B cell (primary cell): ENCODE data around the gene GYG2. TPM values are rescaled to one million over a fixed set of nuclear protein-coding genes. Genes with fewer than 3 reads are reported as not detected.

ENCODE experiments used
- ATAC-seq: fragments of 200-7000 bp; cut with Tn5 transposase; one replicate; pipeline ENCODE4 v1.10.0; 2021; ENCODE audit warnings: low read depth, mild to moderate bottlenecking, moderate number of reproducible peaks, moderate library complexity
- CTCF ChIA-PET: fragments of 350-600 bp; sonication (Branson Sonifier 250); formaldehyde crosslinking; loops from one replicate; lab custom pipeline; 2021; ENCODE audit warnings: antibody characterized with exemption, inconsistent platforms; lab: Charles Lee
- POLR2A ChIA-PET: fragments of 350-600 bp; sonication (Branson Sonifier 250); formaldehyde crosslinking; loops from one replicate; lab custom pipeline; 2021; ENCODE audit warnings: antibody characterized with exemption; lab: Charles Lee
- DNase-seq: peaks from one replicate; pipeline ENCODE4 v3.0.0; 2013
- H2AFZ ChIP-seq: 2 replicates; pipeline ENCODE4 v1.6.1; 2012; ENCODE audit warnings: mild to moderate bottlenecking, low read depth, low read length; ENCODE audit not compliant: insufficient read depth, poor library complexity, severe bottlenecking
- H3K27ac ChIP-seq, 2 donors: 1 replicate in 1 of 2; 2 replicates in 1 of 2; pipeline ENCODE4 v1.5.1; 2012 to 2013; ENCODE audit warnings: low read length in 2 of 2, mild to moderate bottlenecking in 2 of 2, moderate library complexity in 1 of 2
- H3K27me3 ChIP-seq, 4 experiments: fragments of 200-600 bp in 1 of 4; sonication (generic) in 1 of 4; replicated peaks in 1 of 4; 1 replicate in 2 of 4; 2 replicates in 2 of 4; pipeline versions ENCODE4 v1.6.1 to v1.7.0; 2013 to 2016; ENCODE audit warnings: low read length in 3 of 4, mild to moderate bottlenecking in 2 of 4, mixed read lengths in 1 of 4, moderate library complexity in 1 of 4; ENCODE audit not compliant: insufficient read depth in 4 of 4, control insufficient read depth in 3 of 4; ENCODE audit errors: control extremely low read depth in 1 of 4
- H3K36me3 ChIP-seq, 2 experiments: replicated peaks in 1 of 2; 1 replicate in 1 of 2; 2 replicates in 1 of 2; pipeline versions ENCODE4 v1.6.1 to v1.7.1; 2013; ENCODE audit warnings: low read length in 1 of 2; ENCODE audit not compliant: insufficient read depth in 2 of 2, control insufficient read depth in 1 of 2; ENCODE audit errors: control extremely low read depth in 1 of 2, extremely low read depth in 1 of 2
- H3K4me1 ChIP-seq, 2 donors: fragments of 200-600 bp in 1 of 2; sonication (generic) in 1 of 2; 1 replicate in 1 of 2; 2 replicates in 1 of 2; pipeline versions ENCODE4 v1.5.1 to v1.6.1; 2013 to 2017; ENCODE audit warnings: low read length in 2 of 2; ENCODE audit not compliant: control insufficient read depth in 2 of 2, insufficient read depth in 2 of 2
- H3K4me2 ChIP-seq: replicated peaks from 2 replicates; pipeline ENCODE3; 2012; ENCODE audit warnings: mild to moderate bottlenecking, low read depth, low read length; ENCODE audit not compliant: poor library complexity, severe bottlenecking
- H3K4me3 ChIP-seq, 5 experiments: fragments of 200-600 bp in 1 of 5; sonication (generic) in 1 of 5; 1 replicate in 3 of 5; 2 replicates in 2 of 5; pipeline versions ENCODE4 v1.5.1 to v1.7.0; 2011 to 2016; ENCODE audit warnings: low read length in 4 of 5, mild to moderate bottlenecking in 4 of 5, low read depth in 2 of 5, control low read depth in 1 of 5, moderate library complexity in 1 of 5; ENCODE audit not compliant: insufficient read depth in 1 of 5; ENCODE audit errors: control extremely low read depth in 1 of 5, extremely low read depth in 1 of 5
- H3K79me2 ChIP-seq: fragments of 200-600 bp; sonication (generic); one replicate; pipeline ENCODE4 v1.6.0; 2016; ENCODE audit warnings: low read length; ENCODE audit not compliant: control insufficient read depth, insufficient read depth
- H3K9ac ChIP-seq: fragments of 200-600 bp; sonication (generic); 2 replicates; pipeline ENCODE4 v1.6.1; 2017; ENCODE audit warnings: mild to moderate bottlenecking, low read length, moderate library complexity
- H3K9me3 ChIP-seq, 3 donors: one replicate each; pipeline versions ENCODE4 v1.6.1 to v1.7.1; 2013; ENCODE audit warnings: low read length in 2 of 3; ENCODE audit not compliant: control insufficient read depth in 2 of 3, insufficient read depth in 1 of 3; ENCODE audit errors: control extremely low read depth in 1 of 3
- H4K20me1 ChIP-seq: 2 replicates; pipeline ENCODE4 v1.6.0; 2012; ENCODE audit warnings: mild to moderate bottlenecking, low read length; ENCODE audit not compliant: insufficient read depth, control insufficient read depth, poor library complexity, severe bottlenecking
- H3K27ac Mint-ChIP-seq: one replicate; pipeline ENCODE4 v1.8.0; 2021; ENCODE audit warnings: mixed read lengths
- H3K27me3 Mint-ChIP-seq: one replicate; pipeline ENCODE4 v1.8.0; 2021; ENCODE audit warnings: mixed read lengths
- H3K4me1 Mint-ChIP-seq: one replicate; pipeline ENCODE4 v1.8.0; 2021; ENCODE audit warnings: mixed read lengths
- H3K4me3 Mint-ChIP-seq: one replicate; pipeline ENCODE4 v1.8.0; 2021; ENCODE audit warnings: mixed read lengths
- H3K9me3 Mint-ChIP-seq: one replicate; pipeline ENCODE4 v1.8.0; 2022; ENCODE audit warnings: mixed read lengths; ENCODE audit not compliant: insufficient read depth
- CTCF ChIP-seq: fragments of 200-600 bp; IDR thresholded peaks from one replicate; pipeline ENCODE4 v1.8.0; 2022; ENCODE audit warnings: antibody characterized with exemption, mild to moderate bottlenecking
- EZH2 ChIP-seq: IDR thresholded peaks from 2 replicates; pipeline ENCODE4 v1.6.1; 2012; ENCODE audit warnings: borderline replicate concordance, low read depth, mild to moderate bottlenecking, moderate library complexity, low read length; ENCODE audit not compliant: insufficient read depth, poor library complexity, severe bottlenecking
- WGBS: methylation state at CpG from one replicate; pipeline ENCODE4 v1.1.5; 2013; ENCODE audit warnings: missing lambda C conversion rate; ENCODE audit not compliant: insufficient coverage; 5-methylcytosine and 5-hydroxymethylcytosine counted together
- intact Hi-C: fragments of 100-400 bp; cut with micrococcal nuclease; formaldehyde crosslinking; loops from one replicate; pipeline ENCODE4 v1.10.0; 2022
- polyA plus RNA-seq: library from polyadenylated mRNA; depleted of rRNA; stranded (reverse); fragments of >200 nt; gene quantifications from 2 replicates; pipeline ENCODE4 v1.2.3, GENCODE V29; 2012
- total RNA-seq, 2 donors: library from RNA; stranded (reverse); fragments of 120-200 nt in 1 of 2; gene quantifications; 1 replicate in 1 of 2; 2 replicates in 1 of 2; pipeline versions ENCODE4 v1.2.3 to v1.2.4, GENCODE V29; 2013 to 2022

GYG2 gene
- total and polyA plus RNA-seq, 2 donors (not counting 1 experiment from before 2014, with no cell fraction given) = not detected

- Mint-ChIP-seq H3K4me3 (no peak overlapping the region), H3K27ac (no peak overlapping the region), H3K27me3 (peaks cover 2% of the 10 kb centered on the region), H3K9me3 (no peaks in the 10 kb centered on the region), H3K4me1 (no peaks in the 10 kb centered on the region)
- intact Hi-C loops = no loop called here
- DNase-seq (no peak), ATAC-seq (no peak)
- CTCF ChIA-PET = no interaction called here
- no peak overlapping the region for H3K4me3 ChIP-seq
- POLR2A ChIA-PET = no interaction called here
- H3K9me3 ChIP-seq = peaks cover 0 to 4% (median 3%) of the 10 kb centered on the region in 3 donors
- H3K27ac ChIP-seq = no peak overlapping the region
- no peaks in the 10 kb centered on the region for H4K20me1 ChIP-seq
- no peaks in the 10 kb centered on the region for H3K79me2 ChIP-seq
- H3K4me1 ChIP-seq = peaks cover 0 to 6% of the 10 kb centered on the region in 2 donors
- no peak overlapping the region for H3K4me2 ChIP-seq
- H3K27me3 ChIP-seq = peaks cover 0 to 11% (median 6%) of the 10 kb centered on the region in 4 experiments
- H2AFZ ChIP-seq = no peak overlapping the region
- H3K36me3 ChIP-seq = no peaks in the 10 kb centered on the region
- no peak for TF ChIP-seq CTCF
- TF ChIP-seq EZH2 = no peak
- H3K9ac ChIP-seq = no peak overlapping the region
These were observed 3.8 kb upstream of the GYG2 start for GRCh38 chrX:2824886-2825285.

- Histone ChIP-seq H3K36me3 (no peaks in the 10 kb centered on the region), H3K27ac (no peak overlapping the region), H3K4me1 (peaks cover 0 to 6% of the 10 kb centered on the region in 2 donors), H4K20me1 (no peaks in the 10 kb centered on the region), H3K9ac (no peak overlapping the region), H3K4me2 (peak overlapping the region; percentile 58), H3K27me3 (peaks cover 0 to 14% (median 9%) of the 10 kb centered on the region in 4 experiments), H2AFZ (peak overlapping the region; percentile 23), H3K79me2 (no peaks in the 10 kb centered on the region), H3K4me3 (peak overlapping the region in 1 of 5 experiments; percentile 15), H3K9me3 (peaks cover 0 to 4% (median 3%) of the 10 kb centered on the region in 3 donors)
- TF ChIP-seq CTCF (no peak), EZH2 (no peak)
- intact Hi-C loops = no loop called here
- ChIA-PET POLR2A (no interaction called here), CTCF (no interaction called here)
- no peaks in the 10 kb centered on the region for H3K4me1 Mint-ChIP-seq
- no peak overlapping the region for H3K4me3 Mint-ChIP-seq
- DNase-seq (no peak), ATAC-seq (no peak)
- no peak overlapping the region for H3K27ac Mint-ChIP-seq
- no peaks in the 10 kb centered on the region for H3K9me3 Mint-ChIP-seq
- H3K27me3 Mint-ChIP-seq = peaks cover 8% of the 10 kb centered on the region
- 7% methylated on average over 28 of the region's 44 CpGs for WGBS
These were observed 255 bp downstream of the GYG2 start for GRCh38 chrX:2828959-2829411.
